Stomach smooth muscle (tissue), 2 donors: ENCODE data around the gene CSRNP3.

Source experiments
- H3K27ac ChIP-seq: one replicate; pipeline ENCODE4 v1.7.0; 2013; ENCODE audit warnings: mild to moderate bottlenecking, low read length, inconsistent platforms
- H3K27me3 ChIP-seq, 2 donors: one replicate each; pipeline ENCODE4 v1.7.0; 2013; ENCODE audit warnings: low read length in 2 of 2; ENCODE audit not compliant: insufficient read depth in 2 of 2, control insufficient read depth in 1 of 2
- H3K36me3 ChIP-seq, 2 donors: one replicate each; pipeline ENCODE4 v1.7.0; 2013; ENCODE audit warnings: low read length in 2 of 2; ENCODE audit not compliant: control insufficient read depth in 2 of 2, insufficient read depth in 2 of 2
- H3K4me1 ChIP-seq: one replicate; pipeline ENCODE4 v1.7.0; 2013; ENCODE audit warnings: low read length; ENCODE audit not compliant: control insufficient read depth, insufficient read depth
- H3K4me3 ChIP-seq, 2 donors: one replicate each; pipeline ENCODE4 v1.7.0; 2013; ENCODE audit warnings: low read length in 2 of 2
- H3K9ac ChIP-seq, 2 donors: one replicate each; pipeline ENCODE4 v1.7.0; 2013; ENCODE audit warnings: low read length in 2 of 2, mild to moderate bottlenecking in 1 of 2
- H3K9me3 ChIP-seq, 2 donors: one replicate each; pipeline ENCODE4 v1.7.0; 2013; ENCODE audit warnings: low read length in 2 of 2; ENCODE audit not compliant: control insufficient read depth in 2 of 2
- donor health status: healthy.
- donor health status: Pancreatic carcinoma.

The CSRNP3 gene

DNA sequence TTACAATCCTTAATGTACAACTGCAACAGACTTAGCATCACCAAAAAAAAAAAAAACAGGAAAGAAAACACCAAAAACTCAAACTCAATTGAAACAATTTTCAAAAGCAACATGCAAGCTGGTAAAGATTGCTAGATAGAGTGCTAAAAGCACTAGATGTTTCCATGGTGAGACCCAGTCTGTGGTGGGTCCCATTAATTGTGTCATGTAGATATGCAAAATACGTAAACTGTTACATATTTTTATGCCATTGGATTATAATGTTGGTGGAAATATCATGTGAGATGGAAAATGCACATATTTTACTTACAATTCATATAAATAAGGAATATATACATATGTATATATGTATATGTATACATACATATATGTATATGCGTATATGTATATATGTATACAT is 30.5 kb downstream of the CSRNP3 start:
- H3K27me3 ChIP-seq = no peaks in the 10 kb centered on the region
- H3K36me3 ChIP-seq = no peaks in the 10 kb centered on the region
- H3K27ac ChIP-seq = no peak overlapping the region
- no peak overlapping the region for H3K9ac ChIP-seq
- no peaks in the 10 kb centered on the region for H3K9me3 ChIP-seq
- no peaks in the 10 kb centered on the region for H3K4me1 ChIP-seq
- no peak overlapping the region for H3K4me3 ChIP-seq

DNA sequence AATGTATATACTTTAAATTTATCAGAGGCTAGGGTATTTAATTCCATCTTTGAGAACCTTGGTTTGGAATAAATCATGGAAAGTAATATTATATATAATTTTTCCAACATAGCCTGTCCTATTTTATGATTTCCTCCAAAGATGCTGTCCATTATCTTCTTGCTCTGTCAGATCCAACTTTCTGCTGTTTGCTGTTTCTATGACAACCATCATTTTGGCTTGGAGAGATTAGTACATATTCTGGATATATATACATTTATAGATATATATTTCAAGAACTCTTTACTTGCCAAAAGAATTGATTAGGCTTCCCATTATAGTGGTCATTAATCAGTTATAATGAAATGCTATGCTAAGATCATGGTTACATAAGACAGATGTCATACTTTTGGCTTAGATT is 31.3 kb downstream of the CSRNP3 start:
- Histone ChIP-seq H3K27me3 (no peaks in the 10 kb centered on the region), H3K9ac (no peak overlapping the region), H3K36me3 (no peaks in the 10 kb centered on the region), H3K9me3 (no peaks in the 10 kb centered on the region), H3K27ac (no peak overlapping the region), H3K4me3 (no peak overlapping the region), H3K4me1 (no peaks in the 10 kb centered on the region)

DNA sequence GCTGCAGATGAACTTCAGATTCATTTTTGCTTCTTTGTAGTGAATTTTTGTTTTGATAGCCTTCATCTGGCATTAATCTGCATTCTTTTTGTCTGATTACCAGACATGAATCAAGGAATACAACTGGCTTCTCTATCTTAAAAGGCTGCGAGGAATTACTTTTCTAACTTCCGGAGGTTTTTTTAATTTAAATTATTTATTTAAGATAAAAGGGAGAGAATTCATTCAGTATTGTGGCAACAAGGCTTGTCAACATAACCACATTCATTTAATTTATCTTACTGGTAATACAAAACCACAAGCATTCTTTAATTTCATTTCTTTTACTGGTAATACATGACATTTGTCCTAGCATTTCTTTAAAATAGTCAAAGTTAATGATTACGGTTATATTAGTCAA is 36.0 kb downstream of the CSRNP3 start:
- no peak overlapping the region for H3K27ac ChIP-seq
- no peaks in the 10 kb centered on the region for H3K9me3 ChIP-seq
- no peaks in the 10 kb centered on the region for H3K27me3 ChIP-seq
- no peaks in the 10 kb centered on the region for H3K36me3 ChIP-seq
- H3K9ac ChIP-seq = no peak overlapping the region
- H3K4me3 ChIP-seq = no peak overlapping the region
- H3K4me1 ChIP-seq = no peaks in the 10 kb centered on the region

DNA sequence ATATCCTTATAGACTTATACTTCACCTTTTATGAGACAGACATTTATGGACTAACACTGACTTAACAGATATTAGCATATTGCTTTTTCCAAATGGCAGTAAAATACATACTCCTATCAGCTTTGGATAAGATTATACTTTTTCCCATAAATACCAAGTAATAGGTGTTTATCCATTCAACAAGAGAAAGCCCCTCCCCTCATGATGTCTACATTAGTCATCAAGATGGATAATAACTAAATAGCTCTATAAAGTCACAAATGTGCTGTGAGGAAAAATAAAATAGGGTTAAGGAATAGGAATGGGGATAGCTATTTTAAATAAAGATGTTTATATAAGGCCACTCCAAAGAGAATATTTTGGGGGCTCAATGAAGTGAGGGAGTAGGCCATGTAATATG is 39.4 kb downstream of the CSRNP3 start:
- Histone ChIP-seq H3K4me1 (no peaks in the 10 kb centered on the region), H3K36me3 (no peaks in the 10 kb centered on the region)

DNA sequence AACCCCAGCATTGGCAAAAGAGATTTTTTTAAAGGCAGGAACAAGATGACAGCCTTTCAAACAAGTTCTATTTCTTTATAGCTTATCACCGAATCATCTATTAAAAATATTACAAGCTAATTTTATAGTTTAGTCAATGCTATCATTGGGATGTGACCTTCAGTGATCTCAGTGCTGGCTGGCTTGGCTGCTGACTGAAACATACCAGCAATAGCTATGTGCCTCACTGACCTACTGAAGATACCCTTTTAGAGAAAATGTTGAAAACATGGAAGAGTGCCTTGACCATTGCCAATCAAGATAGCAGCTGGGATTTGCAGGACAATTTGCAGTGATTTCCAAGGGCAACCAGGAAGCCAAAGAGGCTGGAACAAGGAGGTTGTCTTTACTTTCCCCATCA is 44.0 kb downstream of the CSRNP3 start:
- Histone ChIP-seq H3K27ac (no peak overlapping the region), H3K4me3 (no peak overlapping the region), H3K4me1 (no peaks in the 10 kb centered on the region), H3K36me3 (no peaks in the 10 kb centered on the region), H3K9ac (no peak overlapping the region), H3K27me3 (no peaks in the 10 kb centered on the region), H3K9me3 (no peaks in the 10 kb centered on the region)

More for the DNA sequence above, 39.4 kb downstream of the CSRNP3 start:
- no peak overlapping the region for H3K9ac ChIP-seq
- no peak overlapping the region for H3K27ac ChIP-seq
- no peak overlapping the region for H3K4me3 ChIP-seq
- H3K27me3 ChIP-seq = no peaks in the 10 kb centered on the region
- H3K9me3 ChIP-seq = no peaks in the 10 kb centered on the region

DNA sequence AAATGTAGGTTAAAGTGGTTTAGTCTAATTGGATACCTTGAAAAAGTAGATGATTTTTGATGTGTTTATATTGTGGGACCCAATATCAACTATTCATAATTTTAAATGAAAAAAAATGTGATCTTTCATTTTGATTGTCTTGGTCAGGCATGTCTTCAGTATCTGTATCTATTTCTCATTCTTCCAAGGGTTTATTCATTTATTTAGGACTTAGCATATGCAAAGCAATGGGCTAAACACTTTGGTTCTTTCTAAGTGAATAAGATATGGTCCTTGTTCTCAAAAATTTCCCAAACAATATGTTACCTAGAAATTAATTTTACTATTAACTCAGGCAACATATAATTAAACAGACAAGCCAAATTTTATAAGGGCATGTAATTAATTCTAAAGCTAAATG is 49.1 kb downstream of the CSRNP3 start:
- H3K36me3 ChIP-seq = no peaks in the 10 kb centered on the region
- no peak overlapping the region for H3K27ac ChIP-seq
- no peaks in the 10 kb centered on the region for H3K9me3 ChIP-seq
- H3K27me3 ChIP-seq = no peaks in the 10 kb centered on the region
- H3K9ac ChIP-seq = no peak overlapping the region
- no peaks in the 10 kb centered on the region for H3K4me1 ChIP-seq
- H3K4me3 ChIP-seq = no peak overlapping the region

DNA sequence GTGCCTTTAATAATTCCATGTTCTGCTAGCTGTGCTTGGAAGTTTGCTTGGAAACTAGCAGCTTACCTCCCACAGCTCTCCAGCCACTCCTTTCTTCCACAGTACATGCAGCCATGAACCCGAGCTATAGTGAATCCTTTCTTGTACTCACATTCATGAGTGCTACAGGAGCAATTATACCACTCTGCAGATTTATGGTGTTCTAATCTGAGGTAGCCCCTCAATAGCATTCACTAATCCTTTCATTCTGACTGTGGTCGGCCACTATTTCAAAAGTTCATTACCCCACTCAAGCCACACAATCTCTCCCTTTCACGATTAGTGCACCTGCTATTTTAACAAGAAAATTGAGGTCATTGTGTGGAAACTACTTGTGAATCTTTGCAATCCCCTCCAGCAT is 53.2 kb downstream of the CSRNP3 start:
- Histone ChIP-seq H3K4me1 (no peaks in the 10 kb centered on the region), H3K4me3 (no peak overlapping the region), H3K36me3 (no peaks in the 10 kb centered on the region), H3K9me3 (no peaks in the 10 kb centered on the region), H3K27ac (no peak overlapping the region), H3K27me3 (no peaks in the 10 kb centered on the region), H3K9ac (no peak overlapping the region)

DNA sequence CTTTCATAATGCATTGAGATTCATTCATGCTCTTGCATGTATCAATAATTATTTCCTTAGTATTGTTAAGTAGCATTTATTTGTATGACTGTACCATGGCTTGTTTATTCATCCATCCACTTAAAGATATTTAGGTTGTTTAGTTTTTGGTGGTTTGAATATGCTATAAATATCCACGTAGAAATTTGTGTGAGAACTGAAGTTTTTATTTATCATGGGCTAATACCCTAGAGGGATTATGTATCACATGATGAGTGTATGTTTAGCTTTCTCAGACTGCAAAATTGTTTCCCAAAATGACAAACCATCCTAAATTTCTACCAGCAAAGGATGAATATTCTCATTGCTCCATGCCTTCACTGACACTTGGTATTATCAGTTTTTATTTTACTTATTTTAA is 55.2 kb downstream of the CSRNP3 start:
- Histone ChIP-seq H3K36me3 (no peaks in the 10 kb centered on the region), H3K4me3 (no peak overlapping the region), H3K9ac (no peak overlapping the region), H3K9me3 (no peaks in the 10 kb centered on the region), H3K27me3 (no peaks in the 10 kb centered on the region), H3K27ac (no peak overlapping the region), H3K4me1 (no peaks in the 10 kb centered on the region)

DNA sequence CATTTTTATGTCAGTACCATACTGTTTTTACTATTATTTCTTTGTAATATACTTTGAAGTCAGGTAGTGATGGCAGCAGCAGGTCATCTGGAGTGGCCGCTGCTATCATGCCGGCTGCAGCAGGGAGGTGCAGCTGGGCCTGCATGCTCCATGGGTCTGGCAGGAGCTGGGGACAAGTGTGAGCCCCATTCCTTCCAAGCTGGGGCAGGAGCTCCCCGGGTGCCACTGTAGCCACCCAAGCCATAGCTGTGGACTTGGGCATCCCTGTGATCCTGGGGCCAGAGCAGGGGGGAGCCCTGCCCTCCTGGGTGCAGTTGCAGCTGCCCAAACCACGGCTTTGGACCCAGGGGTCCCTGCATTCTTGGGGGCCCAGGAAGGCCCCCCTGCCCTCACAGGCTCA is 59.2 kb downstream of the CSRNP3 start:
- Histone ChIP-seq H3K4me1 (no peaks in the 10 kb centered on the region), H3K4me3 (no peak overlapping the region)

DNA sequence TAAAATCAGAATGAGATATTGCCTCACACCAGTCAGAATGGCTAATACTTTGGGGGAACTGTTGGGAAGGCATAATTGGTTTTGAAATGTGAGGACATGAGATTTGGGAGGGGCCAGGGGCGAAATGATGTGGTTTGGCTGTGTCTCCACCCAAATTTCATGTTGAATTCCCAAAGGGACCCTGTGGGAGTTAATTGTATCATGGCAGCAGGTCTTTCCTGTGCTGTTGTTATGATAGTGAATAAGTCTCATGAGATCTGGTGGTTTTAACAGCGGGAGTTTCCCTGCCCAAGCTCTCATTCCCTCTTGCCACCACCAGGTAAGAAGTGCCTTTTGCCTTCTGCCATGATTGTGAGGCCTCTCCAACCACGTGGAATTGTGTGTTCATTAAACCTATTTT is 59.6 kb downstream of the CSRNP3 start:
- Histone ChIP-seq H3K4me3 (no peak overlapping the region), H3K4me1 (no peaks in the 10 kb centered on the region), H3K9ac (no peak overlapping the region), H3K27me3 (no peaks in the 10 kb centered on the region), H3K9me3 (no peaks in the 10 kb centered on the region), H3K27ac (no peak overlapping the region), H3K36me3 (no peaks in the 10 kb centered on the region)

More for the DNA sequence above, 59.2 kb downstream of the CSRNP3 start:
- Histone ChIP-seq H3K36me3 (no peaks in the 10 kb centered on the region), H3K27me3 (no peaks in the 10 kb centered on the region), H3K27ac (no peak overlapping the region), H3K9ac (no peak overlapping the region), H3K9me3 (no peaks in the 10 kb centered on the region)

DNA sequence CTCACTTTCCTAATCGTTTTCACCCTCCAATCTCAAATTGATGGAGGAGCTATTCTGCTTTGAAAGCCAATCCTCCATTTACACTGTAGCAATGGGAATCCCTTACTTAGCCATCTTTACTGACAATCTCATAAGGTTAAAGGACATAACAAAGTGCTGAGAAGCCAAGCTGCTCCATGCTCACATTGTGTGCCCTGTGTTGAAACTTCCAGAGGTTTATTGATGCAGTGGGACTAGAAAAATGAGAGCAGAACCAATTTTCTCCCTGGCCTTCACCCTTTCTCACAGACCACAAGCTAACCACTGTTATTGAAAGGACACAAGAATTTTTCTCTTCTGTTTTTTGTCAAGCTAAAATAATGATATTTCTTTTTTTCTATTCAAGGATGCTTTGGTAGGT is 63.8 kb downstream of the CSRNP3 start:
- H3K27ac ChIP-seq = no peak overlapping the region
- no peaks in the 10 kb centered on the region for H3K27me3 ChIP-seq
- no peaks in the 10 kb centered on the region for H3K4me1 ChIP-seq
- H3K9ac ChIP-seq = no peak overlapping the region
- H3K9me3 ChIP-seq = no peaks in the 10 kb centered on the region
- H3K4me3 ChIP-seq = no peak overlapping the region
- no peaks in the 10 kb centered on the region for H3K36me3 ChIP-seq

DNA sequence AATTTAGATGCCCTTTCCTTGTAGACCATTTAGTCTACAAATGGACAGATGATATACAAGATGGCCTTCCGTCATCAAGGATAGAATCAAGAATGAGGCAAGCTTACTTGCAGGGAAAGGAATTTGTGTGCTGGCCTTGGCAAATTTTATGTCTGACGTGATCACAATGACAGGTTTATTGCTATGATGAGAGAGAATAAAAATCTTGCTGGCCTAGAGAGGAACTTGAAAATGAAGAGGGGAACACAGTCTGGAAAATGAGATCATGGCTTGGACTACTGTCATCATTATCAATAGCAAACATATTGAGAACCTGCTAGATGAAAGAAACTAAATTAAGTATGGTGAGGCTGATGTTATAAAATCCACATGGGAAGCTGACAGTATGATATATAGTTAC is 66.0 kb downstream of the CSRNP3 start:
- H3K9ac ChIP-seq = no peak overlapping the region
- H3K27me3 ChIP-seq = no peaks in the 10 kb centered on the region
- no peaks in the 10 kb centered on the region for H3K9me3 ChIP-seq
- no peak overlapping the region for H3K27ac ChIP-seq
- H3K36me3 ChIP-seq = no peaks in the 10 kb centered on the region
- H3K4me1 ChIP-seq = no peaks in the 10 kb centered on the region
- H3K4me3 ChIP-seq = no peak overlapping the region
